ENCODE results near the gene NRGN.
"Not testable (repeated sequence)": the region's sequence is repeated elsewhere in the genome, so short reads cannot be mapped to it uniquely, and the experiment has no call there.

NRGN gene

GRCh38 chr11:124757320-124757719 is 17.6 kb downstream of the NRGN start:
- no peak for DNase-seq (ENCODE audit: low read depth)

GRCh38 chr11:124758355-124759265 is 18.9 kb downstream of the NRGN start:
- DNase-seq (ENCODE audit: low read depth) = no peak

DNA sequence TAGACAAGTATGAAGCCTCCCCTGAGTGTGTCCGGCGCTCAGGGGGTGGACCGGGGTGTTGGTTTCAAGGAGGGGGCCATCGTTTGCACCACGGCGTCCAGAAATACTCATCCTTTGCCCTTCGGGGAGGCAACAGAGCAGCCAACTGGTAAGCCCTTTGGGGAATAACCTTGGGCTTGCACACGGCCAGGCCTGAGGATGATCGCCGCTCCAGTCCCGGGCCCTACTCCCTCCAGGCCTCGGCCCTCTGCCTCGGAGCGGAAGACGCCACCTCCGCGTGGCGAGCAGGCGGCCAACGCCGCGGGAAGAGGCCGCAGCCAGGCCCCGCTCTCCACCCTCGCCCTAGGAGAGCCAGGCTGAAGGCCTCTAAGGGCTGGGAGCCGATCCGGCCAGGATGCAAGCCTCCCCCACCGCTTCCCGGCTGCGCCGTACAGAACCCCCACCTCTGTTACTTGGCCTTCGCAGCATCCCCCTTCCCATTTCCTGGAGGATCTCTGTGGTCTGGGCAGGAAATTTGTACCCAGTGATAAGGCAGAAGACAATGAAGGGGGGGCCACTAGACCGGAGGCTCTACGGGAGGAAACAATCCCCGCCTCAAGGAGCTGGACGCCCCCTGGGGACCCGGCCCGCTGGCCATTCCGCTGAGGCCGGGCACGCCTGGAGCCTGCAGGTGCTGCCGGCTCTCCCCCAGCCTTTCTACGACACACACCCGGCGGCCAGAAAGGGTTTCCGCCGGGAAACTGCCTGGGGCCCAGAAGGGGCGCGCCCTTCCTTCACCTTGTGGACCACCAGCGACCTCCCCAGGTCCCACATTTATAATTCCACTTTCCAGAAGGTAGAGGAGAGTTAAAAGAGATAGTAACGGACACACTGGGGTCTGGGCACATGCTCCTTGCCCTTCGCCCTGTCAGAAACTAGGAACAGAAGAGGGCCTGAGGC is 19.8 kb downstream of the NRGN start:
- DNase-seq (ENCODE audit: low read depth) = no peak

- no peak for DNase-seq (ENCODE audit: low read depth)
Measured at GRCh38 chr11:124760205-124760652, 20.5 kb downstream of the NRGN start.

GRCh38 chr11:124760806-124761205 is 21.1 kb downstream of the NRGN start:
- DNase-seq (ENCODE audit: low read depth) = no peak

- DNase-seq (ENCODE audit: low read depth) = no peak
Measured at GRCh38 chr11:124761301-124762104, 21.8 kb downstream of the NRGN start.

GRCh38 chr11:124762105-124762623 is 22.4 kb downstream of the NRGN start, which contains the start of gene ESAM:
Gene ESAM (minus strand): TSS chr11:124762290. CDS start chr11:124762154, 136 bp downstream.
- no peak for DNase-seq (ENCODE audit: low read depth)

GRCh38 chr11:124762624-124763155 is 22.9 kb downstream of the NRGN start:
- DNase-seq (ENCODE audit: low read depth) = no peak

GRCh38 chr11:124763156-124763947 is 23.6 kb downstream of the NRGN start:
- DNase-seq (ENCODE audit: low read depth) = no peak

- peak; percentile 22 for DNase-seq (ENCODE audit: low read depth)
Measured at GRCh38 chr11:124766156-124766555, 26.4 kb downstream of the NRGN start.

GRCh38 chr11:124768914-124769313 is 29.2 kb downstream of the NRGN start:
- DNase-seq (ENCODE audit: low read depth) = no peak

DNA sequence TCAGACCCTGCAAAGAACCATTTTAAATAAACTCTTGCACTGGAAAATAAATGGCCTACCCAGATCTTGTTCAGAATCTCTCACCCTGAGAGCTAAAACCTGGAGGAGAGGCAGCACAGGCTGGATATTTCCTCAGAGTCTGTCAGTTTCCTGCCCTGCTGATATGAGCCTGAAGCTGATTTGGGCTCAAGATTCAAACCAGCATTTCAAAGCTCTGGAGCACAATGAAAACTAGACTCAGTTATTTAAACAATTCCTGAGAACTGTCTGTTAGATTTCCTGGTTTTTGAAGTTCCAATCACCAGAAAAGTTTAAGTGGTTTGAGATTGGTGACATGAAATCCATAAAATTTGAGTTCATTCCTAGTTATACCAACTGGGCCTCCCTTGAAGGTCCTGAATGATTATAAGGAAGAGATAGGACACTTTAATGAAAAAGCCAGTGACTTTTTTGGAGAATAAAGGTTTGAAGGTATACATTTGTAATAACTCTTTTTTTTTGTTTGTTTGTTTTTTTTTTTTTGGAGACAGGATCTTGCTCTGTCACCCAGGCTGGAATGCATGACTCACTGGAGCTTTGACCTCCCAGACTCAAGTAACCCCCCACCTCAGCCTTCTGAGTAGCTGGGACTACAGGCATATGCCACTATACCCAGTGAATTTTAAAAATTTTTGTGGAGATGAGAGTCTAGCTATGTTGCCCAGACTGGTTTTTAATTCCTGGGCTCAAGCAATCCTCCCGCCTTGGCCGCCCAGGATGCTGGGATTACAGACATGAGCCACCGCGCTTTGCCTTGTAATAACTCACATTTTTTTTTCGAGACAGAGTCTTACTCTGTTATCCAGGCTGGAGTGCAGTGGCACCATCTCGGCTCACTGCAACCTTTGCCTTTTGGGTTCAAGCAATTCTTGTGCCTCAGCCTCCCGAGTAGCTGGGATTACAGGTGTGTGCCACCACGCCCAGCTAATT is 30.3 kb downstream of the NRGN start:
- no peak for DNase-seq (ENCODE audit: low read depth)

DNA sequence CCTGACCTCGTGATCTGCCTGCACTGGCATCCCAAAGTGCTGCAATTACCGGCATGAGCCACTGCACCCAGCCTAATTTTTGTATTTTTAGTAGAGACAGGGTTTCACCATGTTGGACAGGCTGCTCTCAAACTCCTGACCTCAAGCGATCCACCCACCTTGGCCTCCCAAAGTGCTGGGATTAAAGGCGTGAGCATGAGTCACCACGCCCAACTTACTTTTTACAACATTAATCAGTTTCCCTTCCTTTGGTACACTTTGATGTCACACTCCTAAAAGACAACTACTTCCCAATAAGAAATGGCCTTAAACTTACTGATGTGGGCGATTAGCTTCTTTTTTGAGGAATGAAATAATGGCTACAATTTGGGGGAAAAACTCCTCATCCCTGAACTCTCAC is 31.2 kb downstream of the NRGN start:
- DNase-seq (ENCODE audit: low read depth) = not testable (repeated sequence)

GRCh38 chr11:124776865-124777645 is 37.3 kb downstream of the NRGN start:
- DNase-seq (ENCODE audit: low read depth) = no peak

GRCh38 chr11:124778281-124778680 is 38.5 kb downstream of the NRGN start:
- DNase-seq (ENCODE audit: low read depth) = no peak

GRCh38 chr11:124779568-124779967 is 39.8 kb downstream of the NRGN start:
- no peak for DNase-seq (ENCODE audit: low read depth)

GRCh38 chr11:124783002-124783401 is 43.3 kb downstream of the NRGN start:
- DNase-seq (ENCODE audit: low read depth) = no peak

DNA sequence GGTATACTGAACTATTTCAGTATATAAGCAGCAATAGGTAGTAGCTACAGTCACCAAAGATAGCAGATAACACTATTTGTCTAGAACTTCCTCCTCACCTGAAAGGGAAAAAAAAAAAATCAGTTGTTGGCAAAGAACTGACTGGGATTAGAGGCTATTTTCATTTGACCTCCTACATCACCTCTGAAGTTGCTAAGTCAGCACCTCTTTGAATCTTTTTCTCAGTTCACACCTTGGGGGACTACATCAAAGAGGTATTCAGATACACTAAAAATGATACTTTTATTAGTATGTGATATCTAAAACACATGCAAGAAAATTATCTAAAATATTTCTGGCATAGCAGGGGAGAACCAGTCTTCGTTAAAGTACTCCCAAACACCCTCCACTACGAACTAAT is 44.3 kb downstream of the NRGN start:
- DNase-seq (ENCODE audit: low read depth) = no peak
